GM18502 (cell line): ENCODE data around the gene BRSK1.

ENCODE experiments used
- ATAC-seq: cut with Tn5 transposase; IDR thresholded peaks from one replicate; pipeline ENCODE4 v1.9.1; 2021; ENCODE audit warnings: mild to moderate bottlenecking; ENCODE audit not compliant: unreplicated experiment, poor library complexity

Gene BRSK1

DNA sequence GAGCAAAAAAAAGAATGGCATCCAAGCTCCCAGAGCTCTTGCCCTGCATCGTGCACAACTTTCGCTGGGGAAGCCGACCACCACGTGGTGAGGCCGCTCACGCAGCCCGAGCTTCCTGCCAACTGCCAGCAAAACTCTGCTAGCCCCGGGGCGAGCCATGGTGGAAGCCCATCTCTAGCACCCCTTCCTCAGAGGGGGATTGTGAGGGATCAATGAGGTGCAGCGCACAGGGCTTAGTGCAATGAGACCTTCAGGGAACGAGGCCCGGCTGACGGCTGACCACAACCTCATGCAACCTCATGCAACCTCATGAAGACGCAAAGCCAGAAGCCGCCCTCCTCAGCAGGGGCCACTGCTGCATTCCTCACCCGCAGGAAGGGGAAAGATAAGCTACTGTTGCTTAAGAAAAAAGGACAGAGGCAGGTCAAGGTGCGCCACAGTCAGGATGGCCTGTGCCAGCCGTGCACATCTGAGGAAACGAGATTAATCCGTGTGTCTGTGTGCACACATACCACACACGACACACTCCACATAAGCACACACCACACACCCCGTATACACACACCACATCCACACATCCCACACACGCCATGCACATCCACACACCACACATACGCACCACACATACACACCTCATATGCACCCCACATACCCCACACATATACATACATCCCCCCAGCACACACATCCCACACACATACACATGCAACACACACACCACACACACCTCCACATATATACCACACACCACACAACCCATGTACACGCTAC is 13.4 kb upstream of the BRSK1 start:
- ATAC-seq, result no peak

DNA sequence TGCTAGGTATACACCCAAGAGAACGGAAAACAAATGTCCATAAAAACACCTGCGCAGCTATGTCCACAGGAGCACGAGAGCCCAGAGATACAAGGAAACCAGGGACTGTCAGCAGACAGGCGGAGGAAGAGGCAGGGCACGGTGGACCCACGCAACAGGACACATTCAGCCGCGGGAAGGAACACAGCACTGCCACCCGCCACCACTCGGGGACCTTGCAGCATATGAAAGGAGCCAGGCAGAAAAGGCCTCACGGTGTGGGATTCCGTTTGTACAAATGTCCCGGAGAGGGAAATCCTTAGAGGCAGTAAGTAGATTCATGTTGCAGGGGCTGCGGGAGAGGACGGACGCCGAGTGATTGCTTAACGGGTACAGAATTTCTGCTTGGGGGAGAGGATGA is 11.7 kb upstream of the BRSK1 start:
- ATAC-seq, result no peak

DNA sequence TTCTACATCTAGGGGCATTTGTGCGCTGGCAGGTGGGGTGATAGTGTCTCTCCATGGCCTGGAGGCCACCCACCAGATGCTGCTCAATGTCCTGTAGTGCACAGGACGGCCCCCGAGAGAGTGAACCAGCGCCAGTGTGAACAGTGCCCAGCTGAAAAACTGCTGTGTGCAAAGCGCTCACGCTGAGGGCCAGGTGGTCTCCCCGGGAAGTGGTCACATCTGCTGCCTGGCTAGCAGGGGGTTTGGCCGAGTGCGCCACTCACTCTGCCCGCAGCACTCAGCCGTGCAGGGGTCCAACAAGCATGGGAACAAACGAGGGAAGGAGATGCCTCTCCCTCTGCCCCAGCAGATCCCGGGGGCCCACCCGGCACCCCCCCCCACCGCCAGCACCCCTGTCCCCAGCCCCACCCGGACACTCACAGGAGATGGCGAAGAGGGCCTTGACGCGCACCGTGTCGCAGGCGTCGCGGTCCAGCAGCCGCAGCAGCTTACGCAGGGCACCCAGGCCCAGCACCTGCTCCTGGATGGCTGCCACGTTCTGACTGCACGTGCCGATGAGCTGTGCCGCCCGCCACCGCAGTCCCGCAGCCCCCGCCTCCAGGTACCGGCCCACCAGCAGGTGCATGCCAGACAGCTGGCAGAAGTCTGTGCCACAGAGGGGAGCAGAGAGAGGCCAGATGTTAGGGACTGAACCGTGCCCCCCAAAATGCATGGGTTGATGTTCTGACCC is 9.7 kb upstream of the BRSK1 start:
- ATAC-seq, result no peak

DNA sequence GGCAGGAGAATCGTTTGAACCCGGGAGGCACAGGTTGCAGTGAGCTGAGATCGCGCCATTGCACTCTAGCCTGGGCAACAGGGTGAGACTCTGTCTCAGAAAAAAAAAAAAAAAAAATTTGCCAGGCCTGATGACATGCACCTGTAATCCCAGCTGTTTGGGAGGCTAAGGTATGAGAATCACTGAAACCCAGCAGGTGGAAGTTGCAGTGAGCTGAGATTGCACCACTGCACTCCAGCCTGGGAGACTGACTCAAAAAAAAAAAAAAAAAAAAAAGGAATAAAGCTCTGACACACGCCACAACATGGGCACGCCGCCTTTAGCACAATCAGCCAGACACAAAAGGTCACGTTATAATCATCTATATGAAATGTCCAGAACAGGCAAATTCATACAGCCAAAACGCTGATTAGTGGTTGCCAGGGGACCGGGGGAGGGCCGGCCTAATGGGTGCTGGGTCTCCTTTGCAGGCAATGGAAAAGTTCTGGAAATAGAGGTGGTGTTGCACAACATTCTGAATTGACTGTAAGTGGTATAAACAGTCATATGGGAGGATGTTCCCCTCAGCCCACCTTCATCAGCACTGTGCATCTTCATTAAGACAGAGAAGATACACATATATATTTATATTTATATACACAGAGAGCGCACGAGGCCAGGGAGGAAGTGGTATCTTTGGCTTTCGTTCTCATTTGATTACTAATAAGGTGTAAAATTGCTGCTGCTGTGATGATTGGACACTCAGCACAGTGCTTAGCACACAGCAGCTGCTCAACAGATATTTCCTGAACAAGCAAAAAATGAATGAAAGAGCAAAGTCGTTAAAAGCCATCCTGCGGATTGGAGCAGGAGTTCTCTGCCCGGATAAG is 7.7 kb upstream of the BRSK1 start:
- peak; percentile 58 for ATAC-seq

DNA sequence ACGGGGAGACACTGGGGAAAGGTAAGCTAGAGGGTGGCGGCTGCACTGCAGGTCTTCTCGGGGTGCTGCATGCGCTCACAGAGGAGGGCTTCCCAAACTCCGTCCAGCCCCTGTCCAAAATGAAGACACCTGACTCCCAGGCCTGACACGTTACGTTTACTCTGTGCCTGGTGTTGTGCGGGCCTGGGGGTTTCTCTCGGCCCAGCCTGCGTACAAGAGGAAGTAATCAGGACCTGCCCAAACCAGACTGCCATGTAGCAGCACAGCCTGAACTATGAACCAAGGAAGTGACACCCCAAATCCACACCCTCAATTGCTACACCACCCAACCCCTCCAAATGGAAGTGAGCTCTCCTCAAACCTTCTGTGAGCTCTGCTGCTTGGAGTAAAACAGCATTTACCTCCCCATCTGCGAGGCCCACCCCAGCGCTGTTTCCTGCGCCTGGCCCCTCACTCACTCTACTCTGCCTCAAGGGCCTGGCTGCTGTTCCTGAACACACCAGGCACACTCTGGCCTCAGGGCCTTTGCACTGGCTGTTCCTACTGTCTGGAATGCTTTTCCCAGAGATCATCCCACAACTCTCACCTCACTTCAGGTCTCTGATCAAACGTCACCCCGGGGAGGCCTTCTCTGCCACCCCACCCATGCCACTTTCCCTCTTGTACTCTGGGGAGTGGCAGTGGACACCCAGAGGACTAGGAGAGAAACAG is 6.9 kb upstream of the BRSK1 start:
- no peak for ATAC-seq

DNA sequence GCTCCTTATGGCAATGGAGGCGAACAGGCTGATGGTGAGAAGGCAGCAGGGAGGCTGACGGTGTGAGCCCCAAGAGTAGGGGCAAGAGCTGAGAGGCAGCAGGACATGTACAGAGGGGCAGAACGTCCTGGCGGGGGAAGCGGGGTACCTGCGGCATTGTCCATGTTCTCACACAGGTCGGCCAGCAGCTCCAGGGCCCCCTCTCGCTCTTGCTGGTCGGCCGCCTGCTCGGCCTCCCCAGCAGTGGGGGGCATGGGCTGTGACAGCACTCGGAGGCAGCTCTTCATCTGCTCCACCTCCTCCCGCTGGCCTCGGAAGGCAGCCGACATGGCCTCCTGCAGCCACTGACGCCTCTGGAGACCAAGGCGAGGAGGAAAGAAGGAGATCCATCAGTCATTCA is 6.3 kb upstream of the BRSK1 start:
- no peak for ATAC-seq

DNA sequence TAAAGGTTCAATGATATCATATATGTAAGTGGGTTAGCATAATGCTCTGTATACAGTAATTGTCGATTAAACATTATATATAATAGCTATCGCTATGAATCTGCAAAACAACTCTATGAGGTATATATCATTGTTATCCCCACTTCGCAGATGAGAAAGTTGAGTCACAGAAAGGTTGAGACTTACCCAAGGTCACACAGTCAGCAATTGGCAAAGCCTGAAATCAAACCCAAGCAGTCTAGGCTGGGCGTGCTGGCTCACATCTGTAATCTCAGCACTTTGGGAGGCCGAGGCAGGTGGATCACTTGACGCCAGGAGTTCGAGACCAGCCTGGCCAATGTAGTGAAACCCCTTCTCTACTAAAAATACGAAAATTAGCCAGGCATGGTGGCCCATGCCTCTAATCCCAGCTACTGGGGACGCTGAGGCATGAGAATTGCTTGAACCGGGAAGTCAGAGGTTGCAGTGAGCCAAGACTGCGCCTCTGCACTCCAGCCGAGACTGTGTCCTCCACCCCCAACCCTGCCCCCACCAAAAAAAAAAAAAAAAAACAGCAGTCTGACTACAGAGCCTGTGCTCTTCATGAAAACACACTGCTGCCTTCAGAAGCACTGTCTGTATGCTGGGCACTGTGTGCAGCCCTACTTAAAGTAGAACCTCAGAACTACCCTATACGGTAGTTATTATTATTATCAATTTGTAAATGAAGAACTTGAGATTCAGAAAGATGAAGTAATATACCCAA is 5.2 kb upstream of the BRSK1 start:
- ATAC-seq, result no peak

DNA sequence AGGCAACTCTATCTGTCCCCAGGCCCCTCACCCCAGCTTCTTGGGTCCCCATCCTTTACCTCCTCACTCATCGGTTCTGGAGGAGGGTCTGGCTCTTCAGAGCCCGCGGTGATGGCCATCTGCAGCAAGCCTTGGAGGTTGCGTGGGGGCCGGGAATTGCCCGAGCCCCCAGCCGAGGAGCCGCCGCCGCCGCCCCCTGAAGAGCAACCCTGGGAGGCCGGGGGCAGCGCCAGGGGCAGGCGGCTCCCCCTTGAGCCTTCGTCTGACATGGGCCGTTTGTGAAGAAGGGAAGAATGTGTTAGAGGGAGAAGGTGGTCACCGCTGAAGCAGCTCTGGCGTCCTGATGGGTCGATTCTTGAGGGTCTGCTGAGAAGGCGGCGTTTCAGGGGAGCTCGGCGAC is 4.5 kb upstream of the BRSK1 start:
- no peak for ATAC-seq

DNA sequence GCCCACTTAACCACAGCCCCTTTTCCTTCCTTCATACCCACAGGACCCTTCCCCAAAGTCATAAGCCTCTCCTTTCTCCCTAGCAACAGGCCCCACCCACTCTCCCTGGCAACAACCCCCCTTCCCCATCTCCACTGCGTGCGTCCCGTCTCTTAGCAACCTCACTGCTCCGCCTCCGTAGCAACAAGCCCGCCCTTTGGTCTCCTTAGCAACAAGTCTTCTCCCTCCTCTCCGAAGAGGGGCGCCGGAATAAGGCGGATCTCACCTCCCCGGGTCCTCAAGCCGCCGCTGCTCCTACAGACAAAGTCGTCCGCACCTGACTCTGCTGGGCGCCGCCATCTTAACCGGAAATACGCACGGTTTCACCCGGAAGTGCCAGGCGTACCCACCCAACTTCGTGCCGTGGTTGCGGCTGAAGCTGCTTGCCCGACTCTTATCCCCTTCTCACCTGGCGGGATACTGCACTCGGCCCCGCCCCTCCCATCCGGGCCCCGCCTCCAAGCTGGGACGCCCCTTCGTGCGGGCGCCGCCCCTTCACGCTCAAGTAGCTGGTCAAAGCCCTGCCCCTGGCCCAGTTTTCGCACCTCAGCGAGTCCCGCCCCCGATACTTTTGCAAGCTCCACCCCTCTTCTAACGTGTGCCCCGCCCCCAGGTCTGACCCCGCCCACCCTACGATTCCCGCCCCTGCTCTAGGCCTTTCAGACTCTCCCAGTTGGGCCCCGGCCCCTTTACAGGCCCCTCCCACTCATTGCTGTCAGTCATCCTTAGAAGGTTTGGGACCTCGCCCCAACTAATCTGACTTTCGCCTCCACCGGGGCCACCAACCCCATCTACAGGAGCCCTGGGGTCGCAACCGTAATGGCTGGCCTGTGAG is 3.8 kb upstream of the BRSK1 start, which contains the start of gene HSPBP1:
TSS of gene HSPBP1 (minus strand) at position 341 of the 874 bp plus-strand sequence. CDS start 502 bp downstream, outside the sequence.
- ATAC-seq, result peak; percentile 73

DNA sequence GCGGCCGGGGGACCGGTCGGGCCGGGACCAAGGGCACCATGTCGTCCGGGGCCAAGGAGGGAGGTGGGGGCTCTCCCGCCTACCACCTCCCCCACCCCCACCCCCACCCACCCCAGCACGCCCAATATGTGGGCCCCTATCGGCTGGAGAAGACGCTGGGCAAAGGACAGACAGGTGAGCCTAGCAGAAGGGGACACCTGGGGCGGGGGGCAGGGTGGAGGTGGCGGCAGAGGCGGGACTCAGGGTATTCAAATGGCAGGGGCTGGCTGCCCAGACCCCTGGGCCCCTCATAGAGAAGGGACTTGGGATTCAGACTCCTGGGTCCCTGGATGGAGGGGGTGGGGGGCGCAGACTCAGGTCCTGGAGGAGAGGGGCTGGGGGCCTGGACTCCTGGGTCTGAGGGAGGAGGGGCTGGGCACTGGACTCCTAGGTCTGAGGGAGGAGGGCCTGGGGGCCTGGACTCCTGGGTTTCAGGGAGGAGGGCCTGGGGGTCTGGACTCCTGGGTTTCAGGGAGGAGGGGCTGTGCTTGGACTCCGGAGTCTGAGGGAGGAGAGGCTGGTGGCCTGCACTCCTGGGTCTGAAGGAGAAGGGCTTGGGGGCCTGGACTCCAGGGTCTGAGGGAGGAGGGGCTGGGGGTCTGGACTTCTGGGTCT is 735 bp downstream of the BRSK1 start:
- no peak for ATAC-seq

DNA sequence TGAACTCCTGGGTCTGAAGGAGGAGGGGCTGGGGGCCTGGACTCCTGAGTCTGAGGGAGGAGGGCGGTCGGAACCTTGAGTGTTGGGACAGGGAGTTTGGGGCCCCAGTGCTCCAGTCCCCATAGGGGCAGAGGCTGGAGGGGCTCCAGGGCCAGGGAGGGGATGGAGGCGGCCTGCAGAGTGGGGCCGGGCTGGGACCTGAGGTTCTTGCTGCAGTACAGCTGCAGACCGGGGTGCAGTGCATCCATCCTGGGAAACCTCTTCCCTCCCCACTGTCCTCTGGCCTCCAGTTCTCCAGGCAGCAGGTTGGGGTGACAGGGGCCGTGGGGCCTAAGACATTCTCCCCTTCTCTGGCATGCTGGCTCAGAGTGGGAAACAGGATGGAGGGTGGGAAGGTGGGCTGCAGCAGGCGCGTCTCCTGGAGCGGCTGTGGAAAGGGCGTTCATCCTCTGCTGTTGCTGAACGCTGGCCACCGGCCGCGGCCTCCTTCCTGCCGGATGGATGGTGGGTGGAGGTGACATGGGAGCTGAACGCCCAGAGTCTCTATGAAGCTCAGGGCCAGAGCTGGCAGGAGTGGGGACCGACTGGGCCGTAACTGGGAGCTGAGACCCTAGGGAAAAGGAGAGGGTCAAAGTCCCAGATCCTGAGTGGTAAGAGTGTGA is 1.6 kb downstream of the BRSK1 start:
- no peak for ATAC-seq

DNA sequence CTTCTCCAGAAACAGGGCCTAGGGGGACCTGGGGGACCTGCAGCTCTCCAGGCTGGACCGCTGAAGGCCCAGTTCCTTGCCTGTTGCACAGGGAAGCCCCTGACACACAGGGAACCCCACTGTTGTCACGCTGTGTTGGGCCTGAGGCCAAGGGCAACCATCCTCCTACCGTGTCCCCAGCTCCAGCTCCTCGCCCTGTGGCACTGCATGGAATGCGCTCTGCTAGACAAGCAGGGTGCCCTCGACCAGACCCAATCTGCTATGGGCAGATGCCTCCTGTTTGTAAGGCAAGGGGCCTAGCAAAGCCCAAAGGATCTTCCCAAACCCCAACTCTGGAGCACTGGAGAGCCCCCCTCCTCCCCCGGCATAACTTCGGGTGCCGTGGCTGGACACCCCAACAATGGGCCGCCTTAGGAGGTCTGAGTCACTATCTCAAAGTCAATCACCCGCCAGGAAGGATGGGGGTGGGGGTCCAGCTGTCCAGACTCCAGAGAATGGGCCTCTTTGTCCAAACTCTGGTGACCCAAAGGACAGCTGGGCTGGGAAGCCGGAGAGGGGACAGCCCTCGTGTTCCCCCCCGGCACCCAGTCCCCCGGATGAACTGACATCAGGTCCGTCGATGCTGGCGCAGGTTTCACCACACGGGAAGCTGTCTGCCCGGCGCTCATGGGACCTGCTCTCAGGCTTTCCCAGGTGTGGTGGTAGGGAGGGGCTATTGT is 3.7 kb downstream of the BRSK1 start:
- no peak for ATAC-seq

DNA sequence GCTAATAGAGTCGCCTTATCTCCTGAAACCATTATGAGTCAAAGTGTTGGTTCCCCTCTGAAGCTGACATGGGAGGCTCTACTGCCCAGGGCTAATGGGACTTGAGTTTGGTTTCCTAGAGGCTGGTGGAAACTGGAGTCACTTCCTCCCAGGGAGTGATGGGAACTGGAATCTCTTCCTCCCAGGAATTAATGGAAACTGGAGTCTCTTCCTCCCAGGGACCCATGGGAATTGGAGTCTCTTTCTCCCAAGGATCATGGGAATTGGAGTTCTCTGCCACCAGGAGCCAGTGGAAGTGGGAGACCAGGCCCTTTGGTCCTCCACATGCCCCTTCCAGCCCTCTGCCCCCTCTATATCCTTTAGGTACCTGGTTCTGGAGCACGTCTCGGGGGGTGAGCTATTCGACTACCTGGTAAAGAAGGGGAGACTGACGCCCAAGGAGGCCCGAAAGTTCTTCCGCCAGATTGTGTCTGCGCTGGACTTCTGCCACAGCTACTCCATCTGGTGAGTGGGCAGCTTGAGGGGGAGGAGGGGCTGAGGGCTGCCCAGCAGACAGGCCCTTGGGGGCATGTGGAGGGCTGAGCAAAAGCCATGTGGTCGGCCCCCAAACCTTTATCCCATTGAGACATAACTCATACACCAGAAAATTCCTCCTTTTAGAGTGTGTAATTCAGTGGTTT is 5.5 kb downstream of the BRSK1 start:
- no peak for ATAC-seq

DNA sequence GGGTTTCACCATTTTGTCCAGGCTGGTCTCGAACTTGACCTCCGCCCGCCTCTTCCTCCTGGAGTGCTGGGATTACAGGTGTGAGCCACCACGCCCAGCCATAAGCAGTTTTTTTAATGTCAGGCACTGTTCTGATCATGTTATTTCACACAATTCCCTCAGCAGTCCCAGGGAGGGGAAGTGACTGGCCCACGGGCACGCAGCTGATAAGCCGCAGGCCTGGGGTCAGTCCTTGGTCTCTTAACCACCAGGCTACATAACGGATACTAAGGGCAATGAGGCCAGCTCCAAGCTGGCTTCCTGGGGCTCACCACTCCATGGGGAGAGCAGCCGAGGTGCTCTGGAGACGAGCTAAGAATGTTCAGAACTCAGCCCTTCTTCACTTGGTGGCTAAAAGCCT is 13.5 kb downstream of the BRSK1 start:
- no peak for ATAC-seq

DNA sequence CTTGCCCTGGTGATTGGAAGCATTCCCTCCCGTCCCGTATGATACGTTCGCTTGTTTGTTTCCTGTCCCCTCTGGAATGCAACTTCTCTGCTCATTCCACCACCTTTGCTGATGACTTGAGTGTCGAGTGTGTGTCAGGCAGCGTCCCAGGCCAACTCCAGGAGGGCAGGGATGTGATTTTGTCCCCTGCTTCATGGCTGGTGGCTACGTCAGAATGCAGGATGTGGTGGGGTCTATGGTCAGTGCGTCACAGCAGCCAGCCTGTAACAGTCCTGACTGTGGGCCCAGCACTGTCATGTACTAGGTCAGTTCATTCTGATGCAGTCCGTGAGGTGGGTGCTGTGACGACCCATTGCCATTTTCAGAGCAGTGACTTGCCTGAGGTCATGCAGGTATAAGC is 16.2 kb downstream of the BRSK1 start:
- ATAC-seq, result no peak

DNA sequence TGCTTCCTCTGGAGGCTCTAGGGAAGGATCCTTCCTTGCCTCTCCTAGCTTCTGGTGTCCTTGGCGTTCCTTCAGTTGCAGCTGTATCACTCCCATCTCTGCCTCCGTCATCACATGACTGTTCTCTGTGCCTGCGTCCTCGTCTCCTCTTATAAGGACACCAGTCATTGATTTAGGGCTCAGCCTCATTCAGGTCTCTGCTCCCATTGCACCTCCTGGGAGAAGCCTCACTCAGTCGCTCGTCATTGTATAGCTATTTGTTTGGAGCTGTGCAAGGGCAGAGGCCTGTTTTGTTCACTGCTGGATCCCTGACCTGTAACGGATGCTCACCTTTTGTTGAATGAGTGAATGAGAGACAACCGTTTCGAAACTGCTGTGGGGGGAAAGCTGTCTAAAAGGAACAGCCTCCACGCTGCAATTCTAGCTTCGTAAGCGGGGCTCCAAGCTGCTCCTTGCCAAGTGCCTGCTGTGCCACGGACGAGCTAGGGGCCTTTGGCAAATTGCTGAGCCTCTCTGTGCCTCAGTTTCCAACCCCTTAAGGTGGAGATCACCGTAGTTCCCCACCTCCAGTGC is 17.2 kb downstream of the BRSK1 start:
- no peak for ATAC-seq
